Adrenal gland (tissue), 5 donors: ENCODE measurements around the gene SYT4.

Source experiments
- CTCF ChIP-seq, 6 experiments: fragments of 450-650 bp in 4 of 6; fragments of 200-600 bp in 2 of 6; sonication (generic) in 1 of 6; IDR thresholded peaks; 1 replicate in 5 of 6; 2 replicates in 1 of 6; pipeline versions ENCODE4 v1.5.1 to v1.8.0; 2016 to 2021; ENCODE audit warnings: antibody characterized with exemption in 6 of 6, mild to moderate bottlenecking in 2 of 6, moderate library complexity in 1 of 6
- POLR2A ChIP-seq, 2 donors: fragments of 450-650 bp; IDR thresholded peaks; one replicate each; pipeline ENCODE4 v1.6.1; 2017; ENCODE audit warnings: antibody characterized with exemption in 2 of 2, mild to moderate bottlenecking in 2 of 2, moderate library complexity in 1 of 2
- donor health status: DM: no; HTN: no; CAD: no.

- TF ChIP-seq CTCF (IDR thresholded peaks at IDR 0.05) (no peak), POLR2A (IDR thresholded peaks at IDR 0.05) (no peak)
These were observed 1.7 kb downstream of the SYT4 start for GRCh38 chr18:43275546-43275945.
